B cell (primary cell): ENCODE results near the gene ITGB3. TPM values are rescaled to one million over a fixed set of nuclear protein-coding genes. Genes with fewer than 3 reads are reported as not detected.
A peak's percentile ranks its signal among the peaks of the same experiment; 100 is the strongest.

Source experiments
- ATAC-seq: fragments of 200-7000 bp; cut with Tn5 transposase; one replicate; pipeline ENCODE4 v1.10.0; 2021; ENCODE audit warnings: low read depth, mild to moderate bottlenecking, moderate number of reproducible peaks, moderate library complexity
- CTCF ChIA-PET: fragments of 350-600 bp; sonication (Branson Sonifier 250); formaldehyde crosslinking; loops from one replicate; lab custom pipeline; 2021; ENCODE audit warnings: antibody characterized with exemption, inconsistent platforms; lab: Charles Lee
- POLR2A ChIA-PET: fragments of 350-600 bp; sonication (Branson Sonifier 250); formaldehyde crosslinking; loops from one replicate; lab custom pipeline; 2021; ENCODE audit warnings: antibody characterized with exemption; lab: Charles Lee
- DNase-seq: peaks from one replicate; pipeline ENCODE4 v3.0.0; 2013
- H2AFZ ChIP-seq: 2 replicates; pipeline ENCODE4 v1.6.1; 2012; ENCODE audit warnings: mild to moderate bottlenecking, low read depth, low read length; ENCODE audit not compliant: insufficient read depth, poor library complexity, severe bottlenecking
- H3K27ac ChIP-seq, 2 donors: 1 replicate in 1 of 2; 2 replicates in 1 of 2; pipeline ENCODE4 v1.5.1; 2012 to 2013; ENCODE audit warnings: low read length in 2 of 2, mild to moderate bottlenecking in 2 of 2, moderate library complexity in 1 of 2
- H3K27me3 ChIP-seq, 4 experiments: fragments of 200-600 bp in 1 of 4; sonication (generic) in 1 of 4; replicated peaks in 1 of 4; 1 replicate in 2 of 4; 2 replicates in 2 of 4; pipeline versions ENCODE4 v1.6.1 to v1.7.0; 2013 to 2016; ENCODE audit warnings: low read length in 3 of 4, mild to moderate bottlenecking in 2 of 4, mixed read lengths in 1 of 4, moderate library complexity in 1 of 4; ENCODE audit not compliant: insufficient read depth in 4 of 4, control insufficient read depth in 3 of 4; ENCODE audit errors: control extremely low read depth in 1 of 4
- H3K36me3 ChIP-seq, 2 experiments: replicated peaks in 1 of 2; 1 replicate in 1 of 2; 2 replicates in 1 of 2; pipeline versions ENCODE4 v1.6.1 to v1.7.1; 2013; ENCODE audit warnings: low read length in 1 of 2; ENCODE audit not compliant: insufficient read depth in 2 of 2, control insufficient read depth in 1 of 2; ENCODE audit errors: control extremely low read depth in 1 of 2, extremely low read depth in 1 of 2
- H3K4me1 ChIP-seq, 2 donors: fragments of 200-600 bp in 1 of 2; sonication (generic) in 1 of 2; 1 replicate in 1 of 2; 2 replicates in 1 of 2; pipeline versions ENCODE4 v1.5.1 to v1.6.1; 2013 to 2017; ENCODE audit warnings: low read length in 2 of 2; ENCODE audit not compliant: control insufficient read depth in 2 of 2, insufficient read depth in 2 of 2
- H3K4me2 ChIP-seq: replicated peaks from 2 replicates; pipeline ENCODE3; 2012; ENCODE audit warnings: mild to moderate bottlenecking, low read depth, low read length; ENCODE audit not compliant: poor library complexity, severe bottlenecking
- H3K4me3 ChIP-seq, 5 experiments: fragments of 200-600 bp in 1 of 5; sonication (generic) in 1 of 5; 1 replicate in 3 of 5; 2 replicates in 2 of 5; pipeline versions ENCODE4 v1.5.1 to v1.7.0; 2011 to 2016; ENCODE audit warnings: low read length in 4 of 5, mild to moderate bottlenecking in 4 of 5, low read depth in 2 of 5, control low read depth in 1 of 5, moderate library complexity in 1 of 5; ENCODE audit not compliant: insufficient read depth in 1 of 5; ENCODE audit errors: control extremely low read depth in 1 of 5, extremely low read depth in 1 of 5
- H3K79me2 ChIP-seq: fragments of 200-600 bp; sonication (generic); one replicate; pipeline ENCODE4 v1.6.0; 2016; ENCODE audit warnings: low read length; ENCODE audit not compliant: control insufficient read depth, insufficient read depth
- H3K9ac ChIP-seq: fragments of 200-600 bp; sonication (generic); 2 replicates; pipeline ENCODE4 v1.6.1; 2017; ENCODE audit warnings: mild to moderate bottlenecking, low read length, moderate library complexity
- H3K9me3 ChIP-seq, 3 donors: one replicate each; pipeline versions ENCODE4 v1.6.1 to v1.7.1; 2013; ENCODE audit warnings: low read length in 2 of 3; ENCODE audit not compliant: control insufficient read depth in 2 of 3, insufficient read depth in 1 of 3; ENCODE audit errors: control extremely low read depth in 1 of 3
- H4K20me1 ChIP-seq: 2 replicates; pipeline ENCODE4 v1.6.0; 2012; ENCODE audit warnings: mild to moderate bottlenecking, low read length; ENCODE audit not compliant: insufficient read depth, control insufficient read depth, poor library complexity, severe bottlenecking
- H3K27ac Mint-ChIP-seq: one replicate; pipeline ENCODE4 v1.8.0; 2021; ENCODE audit warnings: mixed read lengths
- H3K27me3 Mint-ChIP-seq: one replicate; pipeline ENCODE4 v1.8.0; 2021; ENCODE audit warnings: mixed read lengths
- H3K4me1 Mint-ChIP-seq: one replicate; pipeline ENCODE4 v1.8.0; 2021; ENCODE audit warnings: mixed read lengths
- H3K4me3 Mint-ChIP-seq: one replicate; pipeline ENCODE4 v1.8.0; 2021; ENCODE audit warnings: mixed read lengths
- H3K9me3 Mint-ChIP-seq: one replicate; pipeline ENCODE4 v1.8.0; 2022; ENCODE audit warnings: mixed read lengths; ENCODE audit not compliant: insufficient read depth
- CTCF ChIP-seq: fragments of 200-600 bp; IDR thresholded peaks from one replicate; pipeline ENCODE4 v1.8.0; 2022; ENCODE audit warnings: antibody characterized with exemption, mild to moderate bottlenecking
- EZH2 ChIP-seq: IDR thresholded peaks from 2 replicates; pipeline ENCODE4 v1.6.1; 2012; ENCODE audit warnings: borderline replicate concordance, low read depth, mild to moderate bottlenecking, moderate library complexity, low read length; ENCODE audit not compliant: insufficient read depth, poor library complexity, severe bottlenecking
- WGBS: methylation state at CpG from one replicate; pipeline ENCODE4 v1.1.5; 2013; ENCODE audit warnings: missing lambda C conversion rate; ENCODE audit not compliant: insufficient coverage; 5-methylcytosine and 5-hydroxymethylcytosine counted together
- intact Hi-C: fragments of 100-400 bp; cut with micrococcal nuclease; formaldehyde crosslinking; loops from one replicate; pipeline ENCODE4 v1.10.0; 2022
- polyA plus RNA-seq: library from polyadenylated mRNA; depleted of rRNA; stranded (reverse); fragments of >200 nt; gene quantifications from 2 replicates; pipeline ENCODE4 v1.2.3, GENCODE V29; 2012
- total RNA-seq, 2 donors: library from RNA; stranded (reverse); fragments of 120-200 nt in 1 of 2; gene quantifications; 1 replicate in 1 of 2; 2 replicates in 1 of 2; pipeline versions ENCODE4 v1.2.3 to v1.2.4, GENCODE V29; 2013 to 2022

The ITGB3 gene
- total and polyA plus RNA-seq, 2 donors (not counting 1 experiment from before 2014, with no cell fraction given), result 0.07 to 11.4 TPM

GRCh38 chr17:47254403-47254943, 846 bp downstream of the ITGB3 start:
- CTCF ChIA-PET, result interaction anchor here (0.5 to 5.5 kb wide), 10 partner anchors 15 to 70 kb away, joined by 3 to 55 read pairs (median 3); partner anchors contain the start of gene EFCAB13

More at GRCh38 chr17:47254403-47254943, 846 bp downstream of the ITGB3 start:
- H3K36me3 ChIP-seq, result no peaks in the 10 kb centered on the region
- H3K27me3 ChIP-seq, result peaks cover 0 to 11% (median 3%) of the 10 kb centered on the region in 4 experiments
- H3K4me1 Mint-ChIP-seq, result peaks cover 17% of the 10 kb centered on the region
- WGBS, result 17% methylated on average over 11 of the region's 15 CpGs
- H3K79me2 ChIP-seq, result peaks cover 3% of the 10 kb centered on the region
- H3K4me1 ChIP-seq, result peaks cover 4 to 18% of the 10 kb centered on the region in 2 donors
- no peaks in the 10 kb centered on the region for H3K9me3 Mint-ChIP-seq
- peak overlapping the region; percentile 94 for H2AFZ ChIP-seq
- ATAC-seq (no peak), DNase-seq (no peak)
- H3K9ac ChIP-seq, result peak overlapping the region; percentile 66
- H3K27me3 Mint-ChIP-seq, result peaks cover 10% of the 10 kb centered on the region
- no peak for TF ChIP-seq EZH2
- no peak for TF ChIP-seq CTCF
- intact Hi-C loops, result loop anchor here (1.0 kb wide), 1 partner anchor 61 kb away; no protein-coding TSS in a partner anchor
- H3K27ac Mint-ChIP-seq, result peak overlapping the region; percentile 61
- peak overlapping the region in 4 of 5 experiments; percentile 54 to 71 (median 62) for H3K4me3 ChIP-seq
- peak overlapping the region; percentile 92 for H3K4me2 ChIP-seq
- H4K20me1 ChIP-seq, result no peaks in the 10 kb centered on the region
- H3K4me3 Mint-ChIP-seq, result peak overlapping the region; percentile 94
- H3K9me3 ChIP-seq, result no peaks in the 10 kb centered on the region
- no peak overlapping the region for H3K27ac ChIP-seq
- POLR2A ChIA-PET, result no interaction called here
